Lower lobe of right lung (tissue), 2 donors: Measurements from ENCODE around the gene FAM171A1. TPM values are rescaled to one million over a fixed set of nuclear protein-coding genes. Genes with fewer than 3 reads are reported as not detected.

Source experiments
- ATAC-seq, 2 donors: fragments of 200-7000 bp; cut with Tn5 transposase; one replicate each; pipeline ENCODE4 v1.9.1; 2020 to 2022; ENCODE audit warnings: mild to moderate bottlenecking in 2 of 2, moderate library complexity in 2 of 2
- DNase-seq: peaks from one replicate; pipeline ENCODE4 v3.0.0-alpha.2; 2020
- H3K27ac ChIP-seq: fragments of 200-600 bp; one replicate; pipeline ENCODE4 v1.8.0; 2022
- H3K27me3 ChIP-seq: fragments of 200-600 bp; one replicate; pipeline ENCODE4 v1.8.0; 2022; ENCODE audit warnings: low read depth
- H3K36me3 ChIP-seq: fragments of 200-600 bp; one replicate; pipeline ENCODE4 v1.8.0; 2022; ENCODE audit warnings: mild to moderate bottlenecking
- H3K4me1 ChIP-seq: fragments of 200-600 bp; one replicate; pipeline ENCODE4 v1.8.0; 2022
- H3K4me3 ChIP-seq: fragments of 200-600 bp; one replicate; pipeline ENCODE4 v1.8.0; 2022; ENCODE audit warnings: mild to moderate bottlenecking
- H3K9me3 ChIP-seq: fragments of 200-600 bp; one replicate; pipeline ENCODE4 v1.8.0; 2022
- intact Hi-C: fragments of 100-400 bp; cut with DNase I; formaldehyde crosslinking; loops from one replicate; pipeline ENCODE4 v1.11.0; 2022
- total RNA-seq: library from RNA; stranded (reverse); fragmentation: NEBNext Ultra II Directional; extraction: Animal tissue kit (Norgen Biotek cat#: 25700); gene quantifications from one replicate; pipeline ENCODE4 v1.2.1, GENCODE V29; 2021
- TF ChIP-seq, protein P1 (sequence below): fragments of 200-600 bp; IDR thresholded peaks from one replicate; pipeline ENCODE4 v1.8.0; 2022; ENCODE audit warnings: antibody characterized with exemption, mild to moderate bottlenecking
- donor health status: DM: no; HTN: yes; CAD: no; lungs with severe emphysema.

FAM171A1 gene
- total RNA-seq, 1 donor from 2014 or later, result 14.0 TPM

DNA sequence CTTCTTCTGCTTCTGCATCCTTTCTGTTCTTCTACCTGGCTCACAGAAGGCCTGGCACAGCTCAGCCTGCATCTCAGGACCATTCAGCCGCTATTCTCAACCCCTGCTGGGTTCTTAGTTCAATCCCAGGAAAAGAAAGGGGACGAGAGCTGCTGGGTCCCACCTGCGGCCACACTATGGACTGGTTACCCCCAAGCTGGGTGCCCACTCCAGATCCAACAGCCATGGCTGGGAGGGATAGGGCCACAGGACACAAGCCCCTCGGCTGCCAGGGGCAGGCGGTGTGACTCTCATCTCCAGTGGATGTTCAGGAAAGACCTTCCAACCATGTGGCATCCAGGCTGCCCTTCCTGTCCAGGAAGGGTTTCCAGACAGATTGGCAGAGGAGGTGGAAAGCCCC is 105.0 kb downstream of the FAM171A1 start:
- DNase-seq (no peak), ATAC-seq (no peak)
- Histone ChIP-seq H3K27me3 (no peaks in the 10 kb centered on the region), H3K4me3 (no peak overlapping the region), H3K9me3 (peaks cover 6% of the 10 kb centered on the region), H3K27ac (no peak overlapping the region), H3K36me3 (no peaks in the 10 kb centered on the region), H3K4me1 (no peaks in the 10 kb centered on the region)
- intact Hi-C loops, result no loop called here
- TF ChIP-seq, protein P1, sequence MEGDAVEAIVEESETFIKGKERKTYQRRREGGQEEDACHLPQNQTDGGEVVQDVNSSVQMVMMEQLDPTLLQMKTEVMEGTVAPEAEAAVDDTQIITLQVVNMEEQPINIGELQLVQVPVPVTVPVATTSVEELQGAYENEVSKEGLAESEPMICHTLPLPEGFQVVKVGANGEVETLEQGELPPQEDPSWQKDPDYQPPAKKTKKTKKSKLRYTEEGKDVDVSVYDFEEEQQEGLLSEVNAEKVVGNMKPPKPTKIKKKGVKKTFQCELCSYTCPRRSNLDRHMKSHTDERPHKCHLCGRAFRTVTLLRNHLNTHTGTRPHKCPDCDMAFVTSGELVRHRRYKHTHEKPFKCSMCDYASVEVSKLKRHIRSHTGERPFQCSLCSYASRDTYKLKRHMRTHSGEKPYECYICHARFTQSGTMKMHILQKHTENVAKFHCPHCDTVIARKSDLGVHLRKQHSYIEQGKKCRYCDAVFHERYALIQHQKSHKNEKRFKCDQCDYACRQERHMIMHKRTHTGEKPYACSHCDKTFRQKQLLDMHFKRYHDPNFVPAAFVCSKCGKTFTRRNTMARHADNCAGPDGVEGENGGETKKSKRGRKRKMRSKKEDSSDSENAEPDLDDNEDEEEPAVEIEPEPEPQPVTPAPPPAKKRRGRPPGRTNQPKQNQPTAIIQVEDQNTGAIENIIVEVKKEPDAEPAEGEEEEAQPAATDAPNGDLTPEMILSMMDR, result no peak

DNA sequence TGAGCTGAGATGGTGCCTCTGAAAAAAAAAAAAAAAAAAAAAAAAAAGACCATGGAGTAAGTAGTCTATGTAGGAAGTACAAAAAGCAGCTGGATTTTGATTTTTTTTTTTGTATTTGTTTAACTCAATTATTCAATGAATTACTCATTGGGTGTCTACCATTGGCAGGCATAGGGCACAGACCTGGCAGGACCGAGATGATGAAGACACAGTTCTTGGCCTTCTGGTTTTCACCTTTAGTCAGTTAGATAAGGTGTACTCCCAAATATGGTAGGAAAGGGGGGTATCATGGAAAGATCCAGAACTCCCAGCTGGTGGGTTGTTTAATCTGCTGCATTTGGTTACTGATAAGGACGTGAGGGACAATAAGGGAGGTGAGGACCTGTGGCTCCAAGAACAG is 105.5 kb downstream of the FAM171A1 start:
- Histone ChIP-seq H3K9me3 (peaks cover 6% of the 10 kb centered on the region), H3K27ac (no peak overlapping the region), H3K4me1 (no peaks in the 10 kb centered on the region), H3K27me3 (no peaks in the 10 kb centered on the region), H3K36me3 (no peaks in the 10 kb centered on the region), H3K4me3 (no peak overlapping the region)
- TF ChIP-seq, protein P1, result no peak
- no peak for DNase-seq
- no peak for ATAC-seq
- intact Hi-C loops, result no loop called here

DNA sequence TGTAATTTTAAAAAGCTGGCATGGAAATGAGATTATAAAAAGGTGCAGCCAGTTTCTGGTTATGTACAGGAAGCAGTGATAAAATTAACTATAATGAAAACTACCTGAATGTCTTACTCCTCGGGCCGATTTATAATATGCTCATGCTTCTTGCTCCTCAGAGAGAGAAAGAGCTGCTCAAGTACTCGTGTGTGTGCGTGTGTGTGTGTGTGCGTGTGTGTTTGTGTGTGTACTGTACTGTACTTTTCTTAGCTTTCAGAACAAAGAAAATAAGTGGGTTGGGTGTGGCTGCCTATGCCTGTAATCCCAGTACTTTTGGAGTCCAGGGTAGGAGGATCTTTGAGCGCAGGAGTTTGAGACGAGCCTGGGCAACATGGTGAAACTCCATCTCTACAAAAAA is 106.0 kb downstream of the FAM171A1 start:
- Histone ChIP-seq H3K4me1 (no peaks in the 10 kb centered on the region), H3K27me3 (no peaks in the 10 kb centered on the region), H3K9me3 (peaks cover 5% of the 10 kb centered on the region), H3K27ac (no peak overlapping the region), H3K4me3 (no peak overlapping the region), H3K36me3 (no peaks in the 10 kb centered on the region)
- TF ChIP-seq, protein P1, result no peak
- ATAC-seq (no peak), DNase-seq (no peak)
- intact Hi-C loops, result no loop called here

DNA sequence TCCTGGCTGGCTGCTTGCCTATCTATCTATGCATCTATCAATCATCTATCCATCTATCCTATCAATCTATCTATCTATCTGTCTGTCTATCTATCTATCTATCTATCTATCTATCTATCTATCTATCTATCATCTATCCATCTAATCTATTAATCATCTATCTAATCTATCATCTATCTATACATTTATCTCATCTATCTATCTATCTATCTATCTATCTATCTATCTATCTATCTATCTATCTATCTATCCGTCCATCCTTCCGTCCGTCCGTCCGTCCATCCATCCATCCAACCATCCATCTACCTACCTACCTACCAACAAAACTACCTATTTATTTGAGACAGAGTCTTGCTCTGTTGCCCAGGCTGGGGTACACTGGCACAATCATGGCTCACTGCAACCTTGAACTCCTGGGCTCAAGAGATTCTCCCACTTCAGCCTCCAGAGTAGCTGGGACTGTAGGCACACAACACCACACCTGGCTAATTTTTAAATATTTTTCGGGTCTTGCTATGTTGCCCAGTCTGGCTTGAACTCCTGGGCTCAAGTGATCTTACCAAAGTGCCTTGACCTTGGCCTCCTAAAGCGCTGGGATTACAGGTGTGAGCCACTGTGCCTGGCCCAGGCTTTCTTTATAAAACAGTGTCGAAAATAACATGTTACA is 107.3 kb downstream of the FAM171A1 start:
- H3K4me3 ChIP-seq, result no peak overlapping the region
- H3K4me1 ChIP-seq, result no peaks in the 10 kb centered on the region
- H3K9me3 ChIP-seq, result no peaks in the 10 kb centered on the region
- ATAC-seq, result no peak
- H3K36me3 ChIP-seq, result no peaks in the 10 kb centered on the region
- H3K27me3 ChIP-seq, result no peaks in the 10 kb centered on the region
- TF ChIP-seq, protein P1, result no peak
- intact Hi-C loops, result no loop called here
- no peak overlapping the region for H3K27ac ChIP-seq
- DNase-seq, result no peak

DNA sequence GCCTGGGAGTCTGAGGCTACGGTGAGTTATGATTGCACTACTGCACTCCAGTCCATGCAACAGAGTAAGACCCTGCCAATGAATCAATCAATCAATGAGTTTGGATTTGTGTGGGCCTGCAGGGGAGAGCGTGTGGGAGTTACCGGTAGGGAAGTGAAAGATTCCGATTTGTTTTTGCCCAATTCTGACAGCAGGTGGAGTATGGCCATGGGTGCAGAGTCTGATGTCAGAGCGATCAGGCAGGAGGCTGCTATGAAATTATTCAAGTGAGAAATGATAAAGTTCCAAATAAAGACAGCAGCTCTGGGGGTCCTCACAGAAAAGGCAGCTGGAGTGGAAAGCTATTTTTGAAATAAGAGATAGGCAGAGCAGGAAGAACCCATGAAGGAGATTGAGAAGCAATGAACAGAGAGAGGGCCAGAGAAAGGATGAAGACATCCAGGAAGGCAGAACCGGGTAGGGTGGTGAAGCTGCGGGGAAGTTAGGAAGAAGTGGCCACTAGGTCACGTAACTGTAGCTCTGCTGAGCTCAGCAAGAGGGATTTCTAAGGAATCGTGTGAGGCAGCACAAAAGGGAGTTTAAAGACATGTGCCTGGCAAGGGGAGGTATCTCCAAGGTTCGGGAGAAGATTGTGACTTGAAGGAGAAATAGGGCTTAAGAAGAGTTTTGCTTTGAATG is 108.9 kb downstream of the FAM171A1 start:
- no peaks in the 10 kb centered on the region for H3K4me1 ChIP-seq
- H3K27me3 ChIP-seq, result no peaks in the 10 kb centered on the region
- ATAC-seq, result no peak
- H3K9me3 ChIP-seq, result no peaks in the 10 kb centered on the region
- DNase-seq, result no peak
- H3K4me3 ChIP-seq, result no peak overlapping the region
- no peaks in the 10 kb centered on the region for H3K36me3 ChIP-seq
- no peak overlapping the region for H3K27ac ChIP-seq
- intact Hi-C loops, result no loop called here
- TF ChIP-seq, protein P1, result peak; percentile 28
